ENCODE data around the gene IFITM2. TPM values are rescaled to one million over a fixed set of nuclear protein-coding genes. Genes with fewer than 3 reads are reported as not detected.
"Not testable (repeated sequence)": the region's sequence is repeated elsewhere in the genome, so short reads cannot be mapped to it uniquely, and the experiment has no call there.

The IFITM2 gene
- polyA plus RNA-seq, 1 donor: 51.7 TPM

- H3K4me3 ChIP-seq (ENCODE audit: low read length); H3K36me3 ChIP-seq (ENCODE audit: control insufficient read depth, insufficient read depth, low read length); H3K9me3 ChIP-seq (ENCODE audit: control insufficient read depth, low read depth, low read length); DNase-seq; H3K27me3 ChIP-seq (ENCODE audit: control insufficient read depth, insufficient read depth, low read length): not testable (repeated sequence)
- WGBS (ENCODE audit: insufficient coverage, low lambda C conversion rate): no CpG with 5 or more reads among the region's 16 CpGs
- Histone ChIP-seq H3K27ac (ENCODE audit: low read length) (peak overlapping the region; percentile 61), H3K4me1 (ENCODE audit: control insufficient read depth, insufficient read depth, low read length) (peaks cover 30% of the 10 kb centered on the region)
Observed at GRCh38 chr11:350033-350722, 42.6 kb downstream of the IFITM2 start.

- H3K27ac ChIP-seq (ENCODE audit: low read length): peak overlapping the region; percentile 61
- no CpG with 5 or more reads among the region's 18 CpGs for WGBS (ENCODE audit: insufficient coverage, low lambda C conversion rate)
- H3K27me3 ChIP-seq (ENCODE audit: control insufficient read depth, insufficient read depth, low read length): no peaks in the 10 kb centered on the region
- H3K4me1 ChIP-seq (ENCODE audit: control insufficient read depth, insufficient read depth, low read length): peaks cover 36% of the 10 kb centered on the region
- H3K36me3 ChIP-seq (ENCODE audit: control insufficient read depth, insufficient read depth, low read length): no peaks in the 10 kb centered on the region
- no peak overlapping the region for H3K4me3 ChIP-seq (ENCODE audit: low read length)
- DNase-seq: peak in 1 of 2 donors; percentile 60
- H3K9me3 ChIP-seq (ENCODE audit: control insufficient read depth, low read depth, low read length): no peaks in the 10 kb centered on the region
Observed at GRCh38 chr11:350723-351255, 43.2 kb downstream of the IFITM2 start.

DNA sequence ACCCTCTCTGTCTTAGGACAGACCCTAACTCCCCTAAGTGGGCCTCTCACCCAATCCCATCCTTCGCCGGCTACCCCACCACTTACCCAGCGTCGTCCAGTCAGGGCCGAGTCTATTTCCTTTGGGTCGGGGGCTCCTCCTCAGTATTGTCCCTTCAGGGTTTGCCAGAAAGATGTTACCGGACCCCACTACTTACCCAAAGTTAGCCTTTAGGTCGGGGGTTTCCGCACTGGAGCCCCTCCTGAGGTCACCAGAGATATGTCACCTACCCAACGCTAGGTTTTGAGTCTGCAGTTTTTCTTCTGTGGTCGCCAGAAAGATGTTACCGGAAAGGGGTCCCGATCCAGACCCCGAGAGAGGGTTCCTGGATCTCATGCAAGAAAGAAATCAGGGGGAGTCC lies 43.8 kb downstream of the IFITM2 start:
- no peak for DNase-seq
- Histone ChIP-seq H3K4me1 (ENCODE audit: control insufficient read depth, insufficient read depth, low read length) (peaks cover 36% of the 10 kb centered on the region), H3K27ac (ENCODE audit: low read length) (no peak overlapping the region), H3K4me3 (ENCODE audit: low read length) (no peak overlapping the region), H3K9me3 (ENCODE audit: control insufficient read depth, low read depth, low read length) (no peaks in the 10 kb centered on the region), H3K36me3 (ENCODE audit: control insufficient read depth, insufficient read depth, low read length) (no peaks in the 10 kb centered on the region), H3K27me3 (ENCODE audit: control insufficient read depth, insufficient read depth, low read length) (no peaks in the 10 kb centered on the region)
- WGBS (ENCODE audit: insufficient coverage, low lambda C conversion rate): 100% methylated on average over 1 of the region's 14 CpGs

GRCh38 chr11:352456-353031 lies 44.9 kb downstream of the IFITM2 start:
- Histone ChIP-seq H3K27me3 (ENCODE audit: control insufficient read depth, insufficient read depth, low read length) (no peaks in the 10 kb centered on the region), H3K4me3 (ENCODE audit: low read length) (no peak overlapping the region), H3K9me3 (ENCODE audit: control insufficient read depth, low read depth, low read length) (peaks cover 6% of the 10 kb centered on the region), H3K36me3 (ENCODE audit: control insufficient read depth, insufficient read depth, low read length) (no peaks in the 10 kb centered on the region), H3K4me1 (ENCODE audit: control insufficient read depth, insufficient read depth, low read length) (peaks cover 36% of the 10 kb centered on the region), H3K27ac (ENCODE audit: low read length) (peak overlapping the region; percentile 43)
- no peak for DNase-seq
- WGBS (ENCODE audit: insufficient coverage, low lambda C conversion rate): 92% methylated on average over 2 of the region's 12 CpGs

DNA sequence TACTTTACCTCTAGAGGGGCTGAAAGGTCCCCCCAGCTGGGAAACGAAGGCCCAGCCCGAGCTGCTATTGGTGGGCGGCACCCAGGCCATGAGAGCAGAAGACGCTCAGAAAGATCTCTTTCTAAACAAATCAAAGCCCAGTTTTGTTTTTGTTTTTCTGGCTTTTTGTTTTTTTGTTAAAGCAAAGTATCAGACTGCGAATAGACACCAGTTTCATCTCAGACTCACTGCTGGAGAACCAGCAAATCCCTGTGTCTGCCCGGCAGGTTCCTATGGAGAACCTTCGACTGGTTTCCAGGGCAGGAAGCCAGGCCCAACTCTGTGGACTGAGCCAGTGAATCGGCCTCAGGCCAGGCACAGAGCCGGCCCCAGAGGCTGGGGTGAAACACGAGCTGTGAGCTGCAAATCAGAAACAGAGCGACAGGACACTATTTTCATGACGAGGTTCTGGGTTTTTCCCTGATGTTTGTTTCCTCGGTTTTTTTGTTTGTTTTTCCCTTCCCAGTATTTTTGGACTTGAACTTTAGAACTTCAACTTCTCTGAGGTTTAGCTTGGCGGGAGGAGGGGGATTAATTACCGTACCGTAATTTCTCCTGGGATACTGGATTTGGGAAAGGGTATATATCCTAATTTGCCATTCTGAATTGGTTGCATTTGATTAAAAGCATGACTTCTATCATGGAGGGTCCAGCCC lies 45.7 kb downstream of the IFITM2 start:
- no peak overlapping the region for H3K4me3 ChIP-seq (ENCODE audit: low read length)
- peaks cover 36% of the 10 kb centered on the region for H3K4me1 ChIP-seq (ENCODE audit: control insufficient read depth, insufficient read depth, low read length)
- peak; percentile 62 to 71 for DNase-seq
- H3K27ac ChIP-seq (ENCODE audit: low read length): peak overlapping the region; percentile 43
- no peaks in the 10 kb centered on the region for H3K27me3 ChIP-seq (ENCODE audit: control insufficient read depth, insufficient read depth, low read length)
- H3K9me3 ChIP-seq (ENCODE audit: control insufficient read depth, low read depth, low read length): peaks cover 14% of the 10 kb centered on the region
- WGBS (ENCODE audit: insufficient coverage, low lambda C conversion rate): 47% methylated on average over 2 of the region's 16 CpGs
- H3K36me3 ChIP-seq (ENCODE audit: control insufficient read depth, insufficient read depth, low read length): no peaks in the 10 kb centered on the region

- Histone ChIP-seq H3K27ac (ENCODE audit: low read length) (peak overlapping the region; percentile 88), H3K36me3 (ENCODE audit: control insufficient read depth, insufficient read depth, low read length) (no peaks in the 10 kb centered on the region), H3K4me3 (ENCODE audit: low read length) (peak overlapping the region; percentile 37), H3K4me1 (ENCODE audit: control insufficient read depth, insufficient read depth, low read length) (peaks cover 27% of the 10 kb centered on the region), H3K27me3 (ENCODE audit: control insufficient read depth, insufficient read depth, low read length) (peaks cover 2% of the 10 kb centered on the region), H3K9me3 (ENCODE audit: control insufficient read depth, low read depth, low read length) (peaks cover 31% of the 10 kb centered on the region)
- DNase-seq: peak; percentile 91 to 95
- no CpG with 5 or more reads among the region's 76 CpGs for WGBS (ENCODE audit: insufficient coverage, low lambda C conversion rate)
Observed at GRCh38 chr11:355581-356458, 48.2 kb downstream of the IFITM2 start.

- no CpG with 5 or more reads among the region's 6 CpGs for WGBS (ENCODE audit: insufficient coverage, low lambda C conversion rate)
- Histone ChIP-seq H3K27ac (ENCODE audit: low read length) (no peak overlapping the region), H3K27me3 (ENCODE audit: control insufficient read depth, insufficient read depth, low read length) (peaks cover 2% of the 10 kb centered on the region), H3K4me1 (ENCODE audit: control insufficient read depth, insufficient read depth, low read length) (peaks cover 20% of the 10 kb centered on the region), H3K36me3 (ENCODE audit: control insufficient read depth, insufficient read depth, low read length) (no peaks in the 10 kb centered on the region), H3K9me3 (ENCODE audit: control insufficient read depth, low read depth, low read length) (peaks cover 39% of the 10 kb centered on the region), H3K4me3 (ENCODE audit: low read length) (no peak overlapping the region)
- DNase-seq: no peak
Observed at GRCh38 chr11:356610-357009, 49.0 kb downstream of the IFITM2 start.

DNA sequence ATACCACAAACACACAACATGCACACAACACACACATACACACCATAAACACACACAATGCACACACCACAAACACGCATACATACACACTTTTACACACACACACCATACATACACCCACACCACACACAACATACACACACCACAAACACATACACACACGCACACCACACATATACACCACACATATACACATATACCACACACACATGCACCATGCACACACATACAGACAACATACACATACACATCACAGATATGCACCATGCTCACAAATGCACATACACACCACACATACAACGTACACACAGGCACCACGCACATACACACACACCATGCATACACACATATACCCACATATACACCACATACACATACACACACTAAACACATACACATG lies 50.0 kb downstream of the IFITM2 start:
- peaks cover 2% of the 10 kb centered on the region for H3K27me3 ChIP-seq (ENCODE audit: control insufficient read depth, insufficient read depth, low read length)
- WGBS (ENCODE audit: insufficient coverage, low lambda C conversion rate): no CpG with 5 or more reads among the region's 4 CpGs
- no peak for DNase-seq
- no peaks in the 10 kb centered on the region for H3K36me3 ChIP-seq (ENCODE audit: control insufficient read depth, insufficient read depth, low read length)
- peaks cover 20% of the 10 kb centered on the region for H3K4me1 ChIP-seq (ENCODE audit: control insufficient read depth, insufficient read depth, low read length)
- H3K4me3 ChIP-seq (ENCODE audit: low read length): no peak overlapping the region
- H3K27ac ChIP-seq (ENCODE audit: low read length): no peak overlapping the region
- H3K9me3 ChIP-seq (ENCODE audit: control insufficient read depth, low read depth, low read length): peaks cover 44% of the 10 kb centered on the region

- no peak for DNase-seq
Observed at GRCh38 chr11:358129-358800, 50.6 kb downstream of the IFITM2 start.

More at GRCh38 chr11:358129-358800, 50.6 kb downstream of the IFITM2 start:
- Histone ChIP-seq H3K27ac (ENCODE audit: low read length) (no peak overlapping the region), H3K4me3 (ENCODE audit: low read length) (no peak overlapping the region), H3K27me3 (ENCODE audit: control insufficient read depth, insufficient read depth, low read length) (peaks cover 2% of the 10 kb centered on the region), H3K36me3 (ENCODE audit: control insufficient read depth, insufficient read depth, low read length) (no peaks in the 10 kb centered on the region), H3K9me3 (ENCODE audit: control insufficient read depth, low read depth, low read length) (peaks cover 48% of the 10 kb centered on the region), H3K4me1 (ENCODE audit: control insufficient read depth, insufficient read depth, low read length) (peaks cover 15% of the 10 kb centered on the region)
- WGBS (ENCODE audit: insufficient coverage, low lambda C conversion rate): 86% methylated on average over 4 of the region's 34 CpGs

All from large intestine (tissue), 3 donors.